Sigmoid colon (tissue), 4 donors: ENCODE measurements around the gene LAMA1.

ENCODE experiments used
- EP300 ChIP-seq, 4 donors: sonication (generic); formaldehyde crosslinking; IDR thresholded peaks; one replicate each; pipeline ENCODE4 v1.6.1; 2017; ENCODE audit warnings: antibody characterized with exemption in 4 of 4
- POLR2A ChIP-seq, 2 donors: fragments of 450-650 bp; IDR thresholded peaks; one replicate each; pipeline ENCODE4 v1.6.1; 2016; ENCODE audit warnings: antibody characterized with exemption in 2 of 2, mild to moderate bottlenecking in 2 of 2, moderate library complexity in 2 of 2
- TF ChIP-seq, protein P1 (sequence below), 4 experiments: fragments of 450-650 bp in 3 of 4; fragments of 200-600 bp in 1 of 4; IDR thresholded peaks; one replicate each; pipeline ENCODE4 v1.5.1; 2016 to 2019; ENCODE audit warnings: antibody characterized with exemption in 4 of 4, mild to moderate bottlenecking in 3 of 4, moderate library complexity in 2 of 4

DNA sequence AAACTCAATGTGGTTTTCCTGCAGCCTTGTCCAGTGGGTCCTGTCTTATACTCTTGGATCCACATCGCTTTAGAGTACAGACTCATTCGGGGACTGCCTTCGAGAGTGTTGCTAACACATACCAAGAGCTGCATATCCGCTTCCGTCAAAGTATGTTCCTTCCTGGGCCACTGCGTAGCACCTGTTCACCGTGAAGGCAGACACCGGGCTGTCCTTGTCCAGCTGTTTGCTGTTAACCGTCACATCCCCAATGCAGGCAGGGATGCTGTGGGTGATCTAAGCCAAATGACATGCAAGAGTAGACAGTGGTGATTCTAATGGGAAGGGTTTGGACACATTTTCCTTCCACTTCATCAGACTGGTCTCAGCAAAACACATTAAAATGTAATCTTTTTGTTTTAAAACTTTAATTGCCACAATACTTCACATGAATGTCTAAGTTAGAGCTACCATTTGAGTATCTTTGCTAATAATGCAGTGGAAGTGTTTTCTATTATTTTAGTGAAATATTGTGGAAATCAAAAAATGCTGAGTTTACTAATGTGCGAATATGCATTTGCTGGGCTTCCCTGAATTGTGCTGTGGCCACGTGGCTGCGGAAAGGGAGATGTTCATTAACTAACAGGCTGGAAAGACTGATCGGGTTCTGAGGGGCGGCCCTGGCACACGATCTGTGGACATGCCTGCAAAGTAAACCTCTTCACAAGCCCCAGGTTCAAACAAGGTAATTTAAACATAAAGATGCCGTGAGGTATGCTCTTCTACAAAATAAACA, 169.1 kb downstream of the LAMA1 start:
- no peak for TF ChIP-seq EP300 (IDR thresholded peaks at IDR 0.05)
- TF ChIP-seq, protein P1, sequence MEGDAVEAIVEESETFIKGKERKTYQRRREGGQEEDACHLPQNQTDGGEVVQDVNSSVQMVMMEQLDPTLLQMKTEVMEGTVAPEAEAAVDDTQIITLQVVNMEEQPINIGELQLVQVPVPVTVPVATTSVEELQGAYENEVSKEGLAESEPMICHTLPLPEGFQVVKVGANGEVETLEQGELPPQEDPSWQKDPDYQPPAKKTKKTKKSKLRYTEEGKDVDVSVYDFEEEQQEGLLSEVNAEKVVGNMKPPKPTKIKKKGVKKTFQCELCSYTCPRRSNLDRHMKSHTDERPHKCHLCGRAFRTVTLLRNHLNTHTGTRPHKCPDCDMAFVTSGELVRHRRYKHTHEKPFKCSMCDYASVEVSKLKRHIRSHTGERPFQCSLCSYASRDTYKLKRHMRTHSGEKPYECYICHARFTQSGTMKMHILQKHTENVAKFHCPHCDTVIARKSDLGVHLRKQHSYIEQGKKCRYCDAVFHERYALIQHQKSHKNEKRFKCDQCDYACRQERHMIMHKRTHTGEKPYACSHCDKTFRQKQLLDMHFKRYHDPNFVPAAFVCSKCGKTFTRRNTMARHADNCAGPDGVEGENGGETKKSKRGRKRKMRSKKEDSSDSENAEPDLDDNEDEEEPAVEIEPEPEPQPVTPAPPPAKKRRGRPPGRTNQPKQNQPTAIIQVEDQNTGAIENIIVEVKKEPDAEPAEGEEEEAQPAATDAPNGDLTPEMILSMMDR (IDR thresholded peaks at IDR 0.05): no peak
- no peak for TF ChIP-seq POLR2A (IDR thresholded peaks at IDR 0.05)
